HG02943 (cell line): ENCODE measurements around the gene EP400.
A peak's percentile ranks its signal among the peaks of the same experiment; 100 is the strongest.
"Not testable (repeated sequence)": the region's sequence is repeated elsewhere in the genome, so short reads cannot be mapped to it uniquely, and the experiment has no call there.

ENCODE experiments used
- ATAC-seq: cut with Tn5 transposase; IDR thresholded peaks from one replicate; pipeline ENCODE4 v1.9.1; 2021; ENCODE audit warnings: mild to moderate bottlenecking, low read depth, moderate library complexity; ENCODE audit not compliant: unreplicated experiment

EP400 gene

DNA sequence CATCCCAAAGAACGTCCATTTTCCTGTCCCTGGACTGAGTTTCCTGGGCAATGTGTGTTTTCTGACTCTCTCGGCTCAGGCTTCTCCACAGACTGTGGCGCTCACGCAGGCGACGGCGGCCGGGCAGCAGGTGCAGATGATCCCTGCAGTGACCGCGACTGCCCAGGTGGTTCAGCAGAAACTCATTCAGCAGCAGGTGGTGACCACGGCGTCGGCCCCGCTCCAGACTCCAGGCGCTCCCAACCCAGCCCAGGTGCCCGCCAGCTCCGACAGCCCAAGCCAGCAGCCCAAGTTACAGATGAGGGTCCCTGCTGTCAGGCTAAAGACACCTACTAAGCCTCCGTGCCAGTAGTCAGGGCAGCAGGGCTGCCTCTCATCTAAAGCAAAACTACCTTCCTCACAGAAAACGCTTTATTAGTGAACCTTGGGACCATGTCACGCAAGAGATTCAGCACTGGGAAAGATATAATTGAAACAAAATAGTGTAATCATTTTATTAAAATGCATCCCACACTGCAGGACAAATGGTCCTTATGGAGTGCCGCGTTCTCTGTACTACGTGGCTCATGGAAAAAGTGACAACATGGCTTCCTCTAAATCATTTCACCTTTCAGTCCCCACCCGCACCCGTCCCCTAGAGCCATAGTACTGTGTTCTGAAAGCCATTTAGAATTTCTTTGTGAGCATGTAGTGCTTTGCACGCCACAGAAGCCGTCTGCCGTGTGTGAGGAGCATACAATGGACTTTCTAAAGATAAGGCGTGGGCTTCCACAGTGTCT lies 127.8 kb downstream of the EP400 start:
- no peak for ATAC-seq

DNA sequence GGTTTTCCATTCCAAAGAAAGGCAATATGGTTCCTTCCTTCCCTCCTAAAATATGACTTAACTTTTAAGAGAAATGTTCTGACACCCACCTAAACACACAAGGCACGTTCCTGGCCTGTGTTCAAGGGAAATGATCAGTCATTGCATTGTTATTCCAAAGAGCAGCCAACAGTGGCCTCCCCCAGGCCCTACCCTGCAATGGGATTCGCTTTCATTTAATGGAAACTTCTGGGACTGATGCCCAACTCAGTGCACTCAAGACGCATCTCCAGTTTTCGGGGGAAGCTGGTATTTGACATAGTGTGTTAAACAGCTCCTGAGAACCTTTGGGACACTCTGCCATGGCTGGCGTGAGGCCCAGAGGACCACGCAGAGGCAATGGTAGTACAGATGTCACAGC lies 128.4 kb downstream of the EP400 start:
- ATAC-seq = no peak

DNA sequence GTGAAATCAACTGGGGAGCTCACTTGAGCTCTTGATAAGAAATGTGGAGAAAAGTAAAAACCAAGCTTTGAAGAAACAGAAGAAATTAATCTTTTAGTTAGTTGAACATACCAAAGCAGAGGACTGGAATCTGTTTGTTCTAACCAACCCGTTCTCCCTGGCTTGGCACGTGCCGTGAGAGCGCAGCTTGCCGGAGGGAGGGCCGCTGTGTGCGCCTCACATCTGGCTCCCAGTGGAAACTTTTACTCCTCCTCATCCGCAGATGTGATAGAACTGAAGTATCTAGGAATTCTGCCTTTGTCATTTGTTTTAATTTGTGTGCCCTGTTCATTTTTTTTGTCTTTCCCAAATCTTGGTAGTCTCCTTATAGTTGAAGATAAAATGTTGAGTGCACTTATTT lies 129.5 kb downstream of the EP400 start:
- ATAC-seq = no peak

DNA sequence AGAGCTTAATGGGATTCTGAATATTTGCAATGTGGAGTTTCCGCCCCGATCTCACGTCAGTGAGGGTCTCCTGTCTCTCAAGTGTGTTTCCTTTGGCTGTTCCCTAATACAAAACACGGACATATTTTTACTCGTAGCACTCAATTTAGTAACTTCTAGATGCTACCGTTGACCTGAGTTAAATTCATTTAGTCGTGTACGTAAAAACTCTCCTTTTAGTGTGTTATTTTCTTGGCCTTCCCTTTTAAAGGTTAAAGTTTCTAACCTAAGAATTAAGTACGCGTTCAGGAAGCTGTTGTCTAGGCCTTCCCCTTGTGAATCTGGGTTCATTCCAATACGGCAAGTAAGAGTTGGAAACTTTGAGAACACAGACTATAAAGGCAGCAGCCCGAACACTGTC lies 130.0 kb downstream of the EP400 start:
- ATAC-seq = no peak

DNA sequence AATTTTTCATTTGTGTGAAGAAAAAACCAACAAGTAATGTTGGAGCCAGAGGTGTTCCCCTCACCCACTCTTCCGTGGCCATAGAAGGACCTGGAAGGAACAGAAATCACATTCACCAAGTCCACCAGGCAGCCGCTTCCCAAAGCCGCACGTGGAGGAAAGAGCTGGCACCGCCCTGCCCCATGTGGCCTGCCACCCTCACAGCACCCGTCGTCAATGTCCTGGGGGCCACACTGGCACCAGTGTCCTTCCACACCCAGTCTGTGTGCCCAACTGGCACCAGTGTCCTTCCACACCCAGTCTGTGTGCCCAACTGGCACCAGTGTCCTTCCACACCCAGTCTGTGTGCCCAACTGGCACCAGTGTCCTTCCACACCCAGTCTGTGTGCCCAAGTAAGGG lies 130.8 kb downstream of the EP400 start:
- not testable (repeated sequence) for ATAC-seq

DNA sequence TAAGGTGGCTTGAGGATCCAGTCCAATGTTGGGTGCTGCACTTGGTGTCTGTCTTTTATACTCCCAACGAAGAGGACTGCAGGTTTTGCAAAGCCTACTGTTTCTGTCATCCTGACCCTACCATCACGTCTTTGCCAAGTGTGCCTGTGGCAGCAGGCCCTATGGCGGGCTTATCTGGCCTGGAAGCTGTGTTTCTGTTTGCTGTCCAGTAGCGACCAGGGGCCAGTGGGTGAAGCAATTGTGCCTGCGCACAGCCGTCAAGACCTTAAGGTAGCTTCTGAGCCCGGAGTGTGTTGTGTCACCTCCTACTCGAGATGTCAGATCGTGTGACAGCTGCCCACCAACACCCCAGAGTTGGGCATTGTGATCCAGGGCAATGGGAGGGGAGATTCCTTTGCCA lies 131.7 kb downstream of the EP400 start:
- ATAC-seq = no peak

DNA sequence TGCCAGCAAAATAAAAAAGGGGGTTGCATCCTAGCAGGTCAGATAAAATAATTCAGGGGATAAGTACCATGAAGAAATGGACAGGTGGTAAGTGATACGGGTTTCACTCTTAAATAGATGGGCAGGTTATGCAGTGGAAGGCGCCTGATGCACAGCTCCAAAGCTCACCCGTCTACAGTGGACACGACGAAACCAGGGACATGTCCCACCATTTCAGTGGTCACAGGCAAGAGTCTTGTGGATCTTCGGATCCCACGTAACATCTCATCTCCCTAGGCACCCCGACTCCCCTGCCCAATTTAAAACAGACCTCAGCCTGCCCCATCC lies 133.8 kb downstream of the EP400 start:
- peak; percentile 14 for ATAC-seq

DNA sequence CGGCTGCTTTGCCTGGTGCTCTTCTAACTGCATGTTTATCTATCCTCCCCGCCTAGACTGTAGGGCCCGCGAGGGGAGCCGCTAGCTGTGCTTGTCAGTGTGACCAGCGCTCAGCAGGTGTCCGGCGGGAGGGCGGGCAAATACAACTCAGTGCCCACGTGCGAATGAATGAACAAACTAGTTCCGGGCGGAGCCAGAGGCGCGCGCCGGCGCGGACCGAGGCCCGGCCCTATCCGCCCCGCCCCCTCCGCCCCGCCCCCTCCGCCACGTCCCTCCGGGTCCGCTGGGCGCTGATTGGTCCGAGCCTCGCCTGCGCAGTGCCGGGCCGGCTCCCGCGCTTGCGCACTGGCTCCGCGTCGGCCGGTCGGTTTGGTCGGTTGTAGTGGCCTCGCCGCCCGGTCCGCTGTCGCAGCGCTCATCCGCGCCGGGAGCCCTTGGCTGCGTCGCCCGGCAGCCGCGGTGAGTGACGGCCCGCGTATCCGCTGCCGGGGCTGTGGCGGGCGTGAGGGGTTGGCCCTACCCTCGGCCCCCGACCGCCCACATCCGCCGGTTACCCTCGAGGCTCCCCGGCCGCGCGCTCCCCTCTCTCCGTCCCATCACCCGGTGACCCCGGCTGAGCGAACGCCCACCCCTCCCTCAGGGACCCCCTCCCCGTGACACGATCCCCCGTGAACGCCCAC lies 134.3 kb downstream of the EP400 start:
- ATAC-seq = peak; percentile 82

DNA sequence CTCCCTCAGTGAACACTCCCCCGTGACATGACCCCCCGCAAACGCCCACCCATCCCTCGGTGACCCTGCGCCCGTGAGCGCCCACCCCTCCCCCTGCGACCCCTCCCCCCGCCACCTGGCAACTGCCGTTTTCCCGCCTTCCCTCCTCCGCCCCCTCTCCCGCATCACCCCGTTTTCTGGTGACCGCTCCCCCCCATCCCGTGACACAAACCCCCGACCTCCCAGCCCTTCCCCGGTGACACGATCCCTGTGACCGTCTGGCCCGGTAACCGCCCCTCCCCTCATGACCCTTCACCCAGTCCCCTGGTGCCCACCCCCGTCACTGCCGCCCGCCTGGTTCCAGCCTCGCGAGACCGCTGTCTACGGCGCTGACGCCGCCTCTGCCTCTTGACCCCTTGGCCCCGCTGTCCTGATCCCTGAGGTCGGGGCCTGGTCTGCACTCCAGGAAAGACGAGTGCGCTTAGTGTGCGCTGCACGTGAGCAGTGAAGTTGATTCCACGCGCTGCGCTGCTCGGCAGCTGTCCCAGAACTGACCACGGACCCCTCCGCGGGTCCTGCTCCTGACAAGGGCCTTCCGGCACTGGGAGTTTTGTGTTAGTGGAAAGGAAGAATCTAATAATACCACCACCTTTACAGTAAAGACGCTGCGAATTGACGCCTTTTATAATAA lies 135.0 kb downstream of the EP400 start:
- ATAC-seq = no peak

DNA sequence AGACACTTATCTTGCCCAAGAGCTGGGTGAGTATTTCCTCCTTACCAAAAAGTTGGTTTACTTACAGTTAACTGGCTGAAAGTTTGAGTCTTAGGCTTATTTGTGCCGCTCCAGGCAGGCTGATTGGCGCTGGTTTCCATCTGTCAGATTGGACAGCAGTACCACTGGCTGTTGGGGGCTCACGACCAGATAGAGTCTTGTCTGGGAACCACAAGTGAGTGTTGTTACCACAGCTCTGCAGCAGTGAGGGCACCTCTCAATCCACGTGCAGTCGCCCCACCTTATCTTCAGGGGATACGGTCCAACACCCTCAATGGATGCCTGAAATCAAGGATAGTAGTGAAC lies 135.5 kb downstream of the EP400 start:
- ATAC-seq = no peak

DNA sequence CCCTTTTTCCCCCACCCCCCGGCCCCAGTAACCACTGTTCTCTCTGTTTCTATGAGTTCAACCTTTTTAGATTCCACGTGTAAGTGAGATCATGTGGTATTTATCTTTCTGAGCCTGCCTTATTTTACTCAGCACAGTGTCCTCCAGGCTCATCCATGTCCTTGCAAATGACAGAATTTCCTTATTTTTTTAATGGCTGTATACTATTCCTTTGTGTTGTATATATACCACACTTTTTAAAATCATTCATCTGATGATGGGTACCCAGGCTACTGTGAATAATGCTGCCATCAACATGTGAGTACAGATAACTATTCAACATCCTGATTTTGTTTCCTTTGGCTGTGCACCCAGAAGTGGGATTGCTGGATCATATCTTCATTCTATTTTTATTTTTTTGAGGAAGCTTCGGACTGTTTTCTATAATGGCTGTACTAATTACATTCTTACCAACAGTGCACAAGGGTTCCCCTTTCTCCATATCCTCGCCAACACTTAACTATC lies 139.7 kb downstream of the EP400 start:
- no peak for ATAC-seq

DNA sequence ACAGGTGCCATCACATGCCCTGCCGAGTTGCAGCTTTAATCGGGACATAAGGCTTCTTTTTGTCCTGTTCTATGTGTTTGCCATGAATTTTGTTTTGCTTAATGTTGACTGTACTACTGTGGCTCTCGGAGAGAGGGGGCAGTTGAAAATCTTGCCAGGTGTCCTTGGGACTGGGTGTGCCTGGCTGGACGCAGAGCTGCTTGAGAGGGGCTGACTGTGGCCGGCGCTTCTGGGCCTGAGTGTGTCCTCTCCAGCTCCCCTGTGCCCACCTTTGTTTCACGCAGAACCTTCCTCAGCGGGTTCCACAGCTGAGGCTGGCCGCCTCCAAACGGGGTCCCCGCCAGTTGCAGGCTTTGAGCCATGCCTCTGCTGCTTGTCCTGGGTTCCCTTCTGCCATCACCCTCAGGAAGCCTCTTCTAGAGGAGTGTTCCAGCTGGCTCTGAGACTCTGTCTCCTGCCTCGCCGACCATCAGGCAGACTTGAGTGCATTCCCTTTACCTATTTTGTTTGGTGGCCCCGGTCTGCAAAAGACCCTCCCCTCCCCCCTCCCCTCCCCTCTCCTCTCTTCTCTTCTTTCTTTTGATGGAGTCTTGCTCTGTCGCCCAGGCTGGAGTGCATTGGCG lies 144.6 kb downstream of the EP400 start:
- ATAC-seq = no peak

DNA sequence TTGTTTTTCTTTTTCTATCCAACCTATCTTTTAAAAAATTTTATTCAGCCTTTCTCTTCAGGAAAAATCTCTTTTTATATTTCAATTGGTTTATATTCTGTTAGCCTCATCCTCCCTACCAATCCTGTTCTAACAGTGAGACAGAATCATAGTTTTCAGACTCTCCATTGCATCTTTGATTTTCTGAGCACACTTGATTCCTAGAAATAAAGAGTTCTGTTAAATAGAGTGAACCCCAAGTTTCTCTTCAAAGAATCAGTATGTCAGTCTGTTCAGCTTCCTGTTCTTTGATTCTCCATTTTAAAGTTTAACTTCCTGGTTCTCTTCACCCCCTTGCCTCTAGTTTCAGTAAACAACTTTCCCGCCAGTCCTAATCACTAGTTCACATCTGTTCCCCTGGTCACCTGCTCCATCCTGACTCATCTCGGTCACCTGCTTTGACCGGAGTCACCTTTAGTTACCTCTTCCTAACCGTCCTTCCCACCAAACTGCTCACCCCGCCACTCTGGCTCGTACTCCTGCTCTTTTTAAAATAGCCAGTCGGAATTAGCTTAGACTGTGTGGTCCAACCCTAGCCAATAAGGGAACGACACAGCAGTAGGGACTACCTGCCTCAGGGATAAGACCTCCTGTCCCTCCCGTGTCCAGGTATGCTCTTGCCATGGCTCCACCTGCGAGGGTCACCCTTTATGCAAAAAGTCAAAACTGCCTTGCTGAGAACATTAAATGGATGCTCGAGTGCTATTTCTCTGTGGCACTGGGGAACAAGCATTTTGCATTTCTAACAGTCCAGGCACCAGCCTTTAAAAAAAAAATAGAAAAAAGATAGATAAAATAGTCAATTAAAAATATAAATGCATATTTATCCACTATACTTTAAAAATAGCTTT lies 146.0 kb downstream of the EP400 start:
- no peak for ATAC-seq

DNA sequence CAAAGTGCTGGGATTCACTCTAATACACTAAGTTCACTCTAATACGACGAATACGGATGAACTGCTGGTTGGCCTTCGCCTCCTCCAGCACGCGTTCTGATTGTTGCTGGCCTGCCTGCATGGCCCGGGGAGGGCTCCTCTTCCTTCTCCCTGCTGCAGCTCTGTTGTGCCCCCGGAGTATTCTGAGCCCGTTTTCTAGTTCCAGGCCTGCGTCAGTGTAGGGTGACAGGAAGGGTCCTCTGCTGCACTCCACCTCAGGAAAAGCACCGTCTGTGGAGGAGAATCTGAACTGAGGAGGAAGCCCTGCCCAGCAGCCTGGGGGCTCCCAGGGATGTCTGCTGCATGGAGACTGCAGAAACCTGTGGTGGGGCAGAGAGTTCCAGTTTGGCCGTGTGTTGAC lies 150.0 kb downstream of the EP400 start:
- no peak for ATAC-seq

DNA sequence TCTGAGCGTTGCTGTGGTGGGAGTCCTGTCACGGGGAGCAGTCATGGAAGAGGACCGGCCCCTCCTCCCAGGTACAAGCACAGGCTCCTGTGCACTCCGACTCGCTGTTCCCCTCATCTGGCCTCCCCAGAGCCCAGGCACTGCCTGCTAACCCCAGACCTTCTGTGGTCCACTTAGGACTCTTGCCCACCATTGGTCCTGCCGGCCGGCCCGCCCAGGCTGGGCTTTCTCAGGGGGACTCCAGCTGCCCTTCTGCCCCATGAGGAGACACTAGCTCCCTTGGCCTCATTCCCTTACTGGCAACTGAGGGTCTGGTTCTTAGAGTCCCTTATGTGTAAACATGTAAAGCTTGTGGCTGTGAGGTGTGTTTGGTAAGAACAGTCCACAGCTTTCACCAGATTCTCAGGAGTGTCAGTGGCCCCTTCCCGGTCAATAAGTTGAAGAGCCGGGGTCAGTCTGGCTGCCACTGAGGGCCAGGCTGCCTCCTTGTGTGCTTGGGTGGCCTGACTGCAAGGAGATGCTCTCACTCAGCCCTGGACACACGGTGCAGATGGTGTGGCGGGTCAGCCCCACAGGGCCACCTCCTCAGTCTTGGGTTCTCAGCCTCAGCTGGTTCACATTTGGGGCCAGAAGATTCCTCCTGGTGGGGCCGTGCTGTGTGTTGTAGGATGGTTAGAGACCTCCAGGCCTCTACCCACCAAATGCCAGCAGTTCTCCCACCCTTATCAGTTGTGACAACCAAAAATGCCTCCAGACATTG lies 150.7 kb downstream of the EP400 start:
- no peak for ATAC-seq

DNA sequence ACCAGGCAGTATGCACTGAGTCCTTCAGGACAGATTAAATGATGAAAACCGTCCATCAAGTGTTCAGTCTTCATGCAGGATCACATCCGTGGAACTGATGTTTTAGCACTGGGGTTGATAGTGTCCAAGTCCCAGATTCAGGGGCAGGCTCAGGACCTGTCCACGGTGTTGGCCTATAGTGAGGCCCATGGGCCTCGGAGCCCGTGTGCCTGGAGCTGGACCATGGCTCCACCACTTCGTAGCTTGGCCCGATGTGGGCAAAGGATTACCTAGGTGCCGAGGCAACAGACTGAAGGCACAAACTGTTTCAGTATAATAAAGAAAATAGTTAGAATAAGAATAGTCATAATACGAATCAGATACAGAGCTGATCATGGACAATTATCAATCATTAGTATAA lies 152.6 kb downstream of the EP400 start:
- no peak for ATAC-seq

DNA sequence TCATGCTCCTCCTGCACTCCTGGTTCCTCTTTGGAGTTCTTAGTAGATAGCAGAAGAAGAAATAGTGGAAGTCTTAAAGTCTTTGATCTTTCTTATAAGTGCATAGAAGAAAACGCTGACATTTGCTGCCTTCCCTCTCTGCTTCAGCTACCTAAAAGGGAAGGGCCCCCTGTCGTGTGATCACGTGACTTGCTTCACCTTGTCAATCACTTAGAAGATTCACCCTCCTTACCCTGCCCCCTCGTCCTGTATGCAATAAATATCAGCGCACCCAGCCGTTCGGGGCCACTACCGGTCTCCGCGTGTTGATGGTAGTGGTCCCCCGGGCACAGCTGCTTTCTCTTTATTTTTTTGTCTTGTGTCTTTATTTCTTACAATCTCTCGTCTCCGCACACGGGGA lies 153.3 kb downstream of the EP400 start:
- ATAC-seq = not testable (repeated sequence)

DNA sequence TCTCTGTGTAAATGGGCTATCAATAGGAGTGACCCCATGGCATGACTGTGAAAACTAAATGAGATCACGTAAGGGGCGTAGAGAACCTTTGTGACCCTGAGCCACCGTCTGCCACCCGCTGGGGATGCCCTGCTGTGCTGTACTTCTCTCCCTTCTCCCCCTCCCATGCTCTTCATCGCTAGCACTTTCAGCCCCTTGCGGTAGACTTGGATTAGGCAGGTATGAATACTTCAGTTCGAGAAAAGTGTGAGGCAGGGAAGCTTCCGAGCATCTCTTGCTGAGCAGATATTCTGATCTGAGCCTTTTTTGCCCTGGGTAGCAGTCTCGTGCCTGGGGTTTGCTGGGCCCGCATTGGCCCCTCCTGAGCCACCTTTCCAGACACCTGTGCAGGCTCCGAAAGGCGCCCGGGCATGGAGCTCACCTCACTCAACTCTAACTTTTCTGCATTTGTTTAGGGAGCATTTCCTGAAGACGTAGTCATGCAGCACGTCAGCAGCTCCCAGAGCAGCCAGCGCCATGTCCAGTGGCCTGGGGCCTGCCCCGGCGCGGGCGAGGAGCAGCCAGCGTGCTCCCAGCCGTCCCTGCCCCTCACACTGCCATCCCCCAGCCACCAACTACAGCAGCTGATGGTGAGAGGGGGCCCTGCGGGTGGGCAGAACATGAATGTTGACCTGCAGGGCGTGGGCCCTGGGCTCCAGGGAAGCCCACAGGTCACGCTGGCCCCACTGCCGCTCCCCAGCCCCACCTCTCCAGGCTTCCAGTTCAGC lies 154.0 kb downstream of the EP400 start:
- ATAC-seq = no peak

DNA sequence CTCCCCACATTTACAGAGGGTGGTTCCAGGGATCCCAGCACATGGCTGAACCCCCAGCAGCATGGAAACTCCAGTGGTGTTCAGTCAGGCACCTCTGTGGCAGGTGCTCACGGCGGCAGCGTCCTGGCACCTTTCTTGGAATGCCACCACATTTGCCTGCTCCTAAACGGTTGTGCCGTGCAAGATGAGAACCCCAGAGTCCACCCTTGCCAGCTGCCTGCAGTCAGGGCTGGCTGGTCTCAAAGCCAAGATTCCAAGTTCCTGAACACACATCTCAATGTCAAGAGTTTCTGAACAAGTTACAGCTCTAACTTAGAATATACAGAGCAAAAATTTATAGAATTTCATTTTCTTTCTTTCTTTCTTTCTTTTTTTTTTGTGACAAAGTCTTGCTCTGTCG lies 155.7 kb downstream of the EP400 start:
- ATAC-seq = no peak
